ENCODE results near the gene MRM2.

The MRM2 gene

GRCh38 chr7:2220506-2220905 lies 21.5 kb downstream of the MRM2 start:
- DNase-seq (ENCODE audit: low read depth) = no peak

GRCh38 chr7:2220030-2220429 lies 22.0 kb downstream of the MRM2 start:
- DNase-seq (ENCODE audit: low read depth) = no peak

- DNase-seq (ENCODE audit: low read depth) = no peak
Observed at GRCh38 chr7:2219606-2220005, 22.4 kb downstream of the MRM2 start.

DNA sequence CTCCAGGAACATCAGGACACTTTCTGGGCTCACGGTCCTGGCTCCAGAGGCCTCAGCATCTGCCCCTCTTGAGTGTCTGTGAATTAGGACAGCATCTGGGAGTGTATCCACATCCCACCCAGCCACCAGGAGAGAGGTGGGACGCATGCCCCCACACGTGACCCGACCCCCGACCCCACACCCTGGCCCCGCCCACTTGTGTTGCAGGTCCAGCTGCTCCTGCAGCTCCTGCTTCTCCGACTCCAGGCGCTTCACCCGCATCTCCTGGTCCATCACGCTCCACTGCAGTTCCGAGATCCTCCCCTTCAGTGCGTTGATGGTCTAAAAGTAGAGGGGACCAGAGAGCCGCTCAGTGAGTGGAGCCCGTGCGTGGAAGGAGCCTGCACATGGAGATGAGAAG lies 22.9 kb downstream of the MRM2 start:
- DNase-seq (ENCODE audit: low read depth) = no peak

- no peak for DNase-seq (ENCODE audit: low read depth)
Observed at GRCh38 chr7:2218444-2218785, 23.6 kb downstream of the MRM2 start.

GRCh38 chr7:2217716-2218443 lies 24.1 kb downstream of the MRM2 start:
- DNase-seq (ENCODE audit: low read depth) = no peak

DNA sequence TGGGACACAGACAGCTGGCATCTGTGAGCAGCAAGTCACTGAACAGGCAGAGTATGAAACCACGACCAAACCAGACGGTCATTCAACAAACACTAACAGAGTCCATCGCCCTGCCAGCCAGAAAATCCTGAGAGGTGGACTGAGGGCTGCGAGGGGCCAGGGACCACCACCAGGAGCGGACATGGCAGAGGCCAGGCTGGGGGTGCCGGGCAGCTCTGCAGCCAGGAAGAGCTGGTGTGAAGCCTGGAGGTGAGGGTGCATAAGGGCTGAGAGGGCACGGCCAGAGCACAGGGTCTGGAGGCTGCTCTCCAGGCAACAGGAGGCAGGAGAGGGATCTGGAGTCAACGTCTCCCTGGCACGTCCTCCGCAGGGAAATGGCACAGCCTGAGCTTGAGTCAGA lies 24.8 kb downstream of the MRM2 start:
- DNase-seq (ENCODE audit: low read depth) = no peak

- no peak for DNase-seq (ENCODE audit: low read depth)
Observed at GRCh38 chr7:2215851-2216250, 26.2 kb downstream of the MRM2 start.

DNA sequence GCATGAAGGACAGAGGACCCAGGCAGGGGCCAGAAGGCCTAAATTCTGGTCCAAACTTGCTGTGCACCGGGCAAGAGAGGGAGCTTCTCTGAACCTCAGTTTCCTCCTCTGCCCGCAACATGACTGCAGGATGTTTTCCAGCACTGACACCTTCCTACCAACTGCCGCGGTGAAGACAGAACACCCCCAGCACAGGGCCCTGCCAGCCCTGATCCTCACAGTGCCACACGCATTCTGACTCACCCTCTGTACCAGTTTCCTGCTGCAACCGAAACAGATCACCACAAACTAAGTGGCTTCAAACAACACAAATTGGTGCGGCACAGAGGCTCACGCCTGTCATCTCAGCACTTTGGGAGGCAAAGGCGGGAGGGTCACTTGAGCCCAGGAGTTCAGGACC lies 27.4 kb downstream of the MRM2 start:
- no peak for DNase-seq (ENCODE audit: low read depth)

DNA sequence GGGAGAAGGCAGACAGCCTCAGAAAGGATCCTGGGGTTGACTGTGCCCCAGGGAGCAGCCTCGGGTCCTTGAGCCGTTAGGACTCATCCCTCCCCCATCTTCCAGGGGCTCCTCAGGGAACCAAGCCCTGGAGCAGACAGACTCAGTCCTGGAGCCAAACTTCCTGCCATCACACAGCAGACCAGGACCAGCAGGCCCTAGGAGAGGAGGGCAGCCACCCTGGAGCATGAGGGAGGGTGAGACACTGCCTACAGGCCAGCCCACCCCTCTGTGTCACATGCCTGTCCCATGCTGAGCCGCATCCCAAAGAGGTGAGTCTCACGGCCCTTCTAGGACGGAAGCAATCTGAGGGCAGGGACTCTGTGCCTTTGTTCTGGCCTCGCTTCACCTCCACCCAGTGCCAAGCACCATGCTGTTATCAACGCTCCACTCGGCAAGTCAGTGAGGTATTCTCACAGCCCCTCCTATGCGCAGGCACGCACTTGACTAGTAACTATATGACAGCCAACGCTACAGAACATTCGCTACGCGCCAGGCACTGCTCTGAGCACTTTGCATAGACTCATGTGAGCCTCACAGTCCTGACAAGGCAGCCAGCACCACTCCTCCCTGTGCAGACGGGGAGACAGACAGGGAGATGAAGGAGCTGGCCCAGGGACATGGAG lies 28.3 kb downstream of the MRM2 start:
- DNase-seq (ENCODE audit: low read depth) = no peak

- no peak for DNase-seq (ENCODE audit: low read depth)
Observed at GRCh38 chr7:2212906-2213305, 29.1 kb downstream of the MRM2 start.

DNA sequence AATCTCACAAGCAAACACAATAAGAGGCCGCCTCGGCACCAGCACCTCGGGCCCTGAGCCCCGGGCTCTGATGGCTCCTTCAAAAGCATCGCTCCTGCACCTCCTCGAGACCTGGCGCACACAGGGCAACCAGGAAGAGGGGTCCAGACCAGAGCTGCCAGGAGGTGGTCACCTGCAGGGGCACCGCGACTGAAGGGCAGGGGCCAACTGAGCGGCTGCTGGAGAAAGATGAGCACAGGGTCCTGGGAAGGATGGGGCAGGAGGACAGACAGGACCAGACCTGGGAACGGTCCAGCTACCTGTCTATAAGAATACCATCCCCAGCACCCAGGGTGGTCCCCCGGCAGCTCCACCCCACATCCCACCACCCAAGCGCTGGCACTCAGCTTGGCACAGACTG lies 30.1 kb downstream of the MRM2 start:
- no peak for DNase-seq (ENCODE audit: low read depth)

GRCh38 chr7:2211259-2211880 lies 30.6 kb downstream of the MRM2 start:
- DNase-seq (ENCODE audit: low read depth) = no peak

DNA sequence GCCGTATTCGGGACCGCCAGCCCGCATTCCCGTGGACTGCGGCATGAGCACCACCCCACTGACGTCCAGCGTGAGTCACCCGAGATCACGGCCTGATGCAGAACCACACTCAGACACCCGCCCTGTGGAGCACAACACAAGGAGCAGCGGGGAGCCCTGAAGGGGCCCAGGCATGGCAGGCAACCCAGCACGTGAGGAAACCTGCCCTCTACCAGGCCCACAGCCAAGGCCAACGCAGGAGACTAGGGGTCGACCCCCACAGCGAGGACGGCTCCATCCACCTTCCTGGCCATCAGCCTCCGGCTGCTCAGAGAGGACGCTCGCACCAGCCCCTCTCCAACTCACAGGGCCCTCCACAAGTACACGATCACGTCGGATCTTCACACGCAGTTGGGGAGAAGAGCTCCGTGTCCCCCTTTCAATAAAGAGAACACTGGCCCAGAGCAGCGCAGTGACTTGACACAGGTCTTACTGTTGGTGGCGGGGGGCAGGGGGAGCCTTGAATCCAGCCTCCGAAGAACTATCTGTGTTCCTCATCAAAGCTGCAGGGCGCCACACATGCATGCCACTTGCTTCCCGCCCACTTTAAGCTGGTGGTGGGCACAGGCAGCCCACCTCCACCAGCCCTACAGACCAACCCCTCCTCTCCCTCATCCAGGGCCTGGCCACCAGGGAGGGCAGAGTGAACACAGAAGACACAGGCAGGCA lies 31.3 kb downstream of the MRM2 start:
- DNase-seq (ENCODE audit: low read depth) = no peak

DNA sequence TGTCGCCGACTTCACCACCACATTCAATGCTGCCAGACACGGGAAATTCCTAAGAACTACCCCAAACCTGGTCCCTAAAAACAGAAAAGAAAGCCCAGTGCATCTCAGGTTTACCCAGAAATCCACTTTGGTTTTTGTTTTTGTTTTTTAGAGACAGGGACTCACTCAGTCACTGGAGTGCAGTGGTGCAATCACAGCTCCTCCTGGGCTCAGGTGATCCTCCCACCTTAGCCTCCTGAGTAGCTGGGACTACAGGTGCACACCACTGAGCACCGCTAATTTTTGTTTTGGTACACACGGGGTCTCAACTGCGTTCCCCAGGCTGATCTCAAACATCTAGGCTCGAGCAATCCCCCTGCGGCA lies 32.1 kb downstream of the MRM2 start:
- no peak for DNase-seq (ENCODE audit: low read depth)

- DNase-seq (ENCODE audit: low read depth) = no peak
Observed at GRCh38 chr7:2209146-2209960, 32.7 kb downstream of the MRM2 start.

DNA sequence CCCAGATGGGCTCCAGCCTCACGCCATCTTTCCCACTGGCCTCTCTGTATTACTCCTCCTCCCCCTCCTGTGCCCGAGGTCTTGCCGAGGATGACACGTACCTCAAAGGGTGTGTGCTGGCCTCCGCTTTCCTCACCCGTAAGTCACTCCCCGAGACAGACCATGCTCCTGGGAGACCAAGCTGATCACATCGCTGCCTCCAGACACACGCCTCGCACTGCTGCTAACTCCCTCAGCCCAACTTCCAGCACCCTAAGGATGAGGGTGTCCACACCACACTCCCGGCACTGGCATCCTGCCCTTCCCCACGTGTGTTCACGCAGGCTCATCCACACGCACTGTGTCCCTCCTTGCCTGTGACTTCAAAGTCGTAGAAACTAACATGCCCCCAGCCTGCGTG lies 33.3 kb downstream of the MRM2 start:
- DNase-seq (ENCODE audit: low read depth) = no peak

DNA sequence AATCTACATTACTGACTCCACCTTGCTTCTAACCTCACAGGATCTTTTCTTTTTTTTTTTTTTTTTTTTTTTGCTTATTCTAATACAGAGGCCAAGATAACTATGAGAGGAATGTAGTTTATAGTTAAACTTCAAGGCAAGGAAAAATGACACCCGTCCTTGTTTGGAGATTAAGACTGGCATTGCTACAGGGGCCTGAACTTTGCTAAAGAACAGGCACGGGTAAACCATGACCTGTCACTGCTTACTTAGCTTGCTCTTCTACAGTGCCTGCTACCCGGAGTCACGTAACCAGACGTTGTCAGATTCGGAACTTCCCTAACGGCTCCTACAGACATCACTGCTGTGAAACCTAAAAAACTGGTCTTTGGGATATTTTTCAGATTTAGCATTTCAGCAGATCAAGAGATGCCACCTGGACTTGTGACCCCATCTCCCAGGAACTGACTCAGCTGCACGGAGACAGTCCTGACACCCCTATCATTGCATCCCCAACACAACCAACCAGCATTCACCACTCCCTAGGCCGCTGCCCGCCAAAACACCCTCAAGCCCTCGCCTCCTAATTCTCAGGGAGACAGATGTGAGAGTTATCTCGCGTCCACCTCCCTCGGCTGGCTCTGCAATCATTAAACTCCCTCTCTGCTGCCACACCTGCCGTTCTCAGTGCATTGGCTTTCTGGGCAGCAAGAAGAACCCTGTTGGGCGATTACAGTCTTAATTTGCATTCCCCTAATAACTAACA lies 36.8 kb downstream of the MRM2 start:
- DNase-seq (ENCODE audit: low read depth) = no peak

DNA sequence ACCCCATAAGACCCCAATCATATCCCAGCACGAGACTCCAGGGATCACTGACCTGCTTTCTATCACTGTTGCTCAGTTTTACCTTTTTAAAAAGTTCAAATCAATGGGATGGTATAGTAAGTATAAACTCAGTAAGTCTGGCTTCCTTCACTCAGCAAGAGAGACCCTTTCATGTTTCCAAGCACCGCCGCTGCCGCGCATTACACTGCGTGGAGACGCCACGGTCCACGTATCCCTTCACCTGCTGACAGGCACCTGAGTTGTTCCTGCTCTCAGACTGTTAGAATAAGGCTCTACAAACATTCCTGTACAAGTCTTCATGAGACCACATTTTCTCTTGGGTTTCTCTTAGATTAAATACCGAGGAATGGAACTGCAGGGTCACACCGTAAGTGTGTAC lies 37.6 kb downstream of the MRM2 start:
- DNase-seq (ENCODE audit: low read depth) = no peak

DNA sequence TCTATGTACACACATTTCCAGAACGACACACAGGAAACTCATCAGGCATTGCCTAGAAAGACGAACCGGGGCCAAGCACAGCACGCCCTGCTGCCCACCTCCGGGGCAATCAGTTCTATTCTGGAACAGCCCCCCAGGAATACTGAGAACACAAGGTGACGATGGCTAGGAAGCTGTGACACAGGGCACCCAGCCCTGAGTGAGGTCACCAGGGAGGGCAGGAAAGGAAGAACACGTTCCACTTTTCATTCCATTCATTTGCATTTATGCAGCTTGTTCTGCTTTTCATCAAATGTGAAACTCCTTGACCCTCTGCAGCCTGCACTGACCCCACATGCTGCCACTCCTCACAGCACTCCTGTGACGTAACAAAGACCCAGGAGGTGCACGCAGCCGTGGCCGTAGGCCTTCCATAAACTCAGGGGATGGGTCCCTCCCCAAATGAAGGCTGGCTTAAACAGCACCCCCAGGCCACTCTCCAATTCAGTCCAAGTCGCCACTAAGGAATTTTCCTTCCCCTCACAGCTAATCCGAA lies 38.2 kb downstream of the MRM2 start:
- no peak for DNase-seq (ENCODE audit: low read depth)

All from activated T-helper 9 cell treated with anti-CD3 and anti-CD28 coated beads, Interleukin-2, amount 50 U/mL, for 16 hours (primary cell).